GM15510 (cell line): Measurements from ENCODE around the gene FOXP1.

Experiments used
- POLR2A ChIP-seq: IDR thresholded peaks from 3 replicates; pipeline ENCODE4 v1.6.1; 2011; ENCODE audit warnings: borderline replicate concordance; ENCODE audit not compliant: insufficient read length; ENCODE audit errors: extremely low read depth

The FOXP1 gene

GRCh38 chr3:71319771-71320170 lies 263.8 kb downstream of the FOXP1 start:
- no peak for TF ChIP-seq POLR2A

- TF ChIP-seq POLR2A: no peak
Measured at GRCh38 chr3:71318458-71318827, 265.1 kb downstream of the FOXP1 start.

GRCh38 chr3:71317749-71318457 lies 265.6 kb downstream of the FOXP1 start:
- TF ChIP-seq POLR2A: no peak

- TF ChIP-seq POLR2A: no peak
Measured at GRCh38 chr3:71317140-71317539, 266.4 kb downstream of the FOXP1 start.

GRCh38 chr3:71316066-71316777 lies 267.3 kb downstream of the FOXP1 start:
- no peak for TF ChIP-seq POLR2A

GRCh38 chr3:71315431-71315830 lies 268.1 kb downstream of the FOXP1 start:
- TF ChIP-seq POLR2A: no peak

- TF ChIP-seq POLR2A: no peak
Measured at GRCh38 chr3:71313844-71314243, 269.7 kb downstream of the FOXP1 start.

GRCh38 chr3:71312461-71312860 lies 271.1 kb downstream of the FOXP1 start:
- no peak for TF ChIP-seq POLR2A

- TF ChIP-seq POLR2A: no peak
Measured at GRCh38 chr3:71311661-71312046, 271.9 kb downstream of the FOXP1 start.

GRCh38 chr3:71310980-71311660 lies 272.4 kb downstream of the FOXP1 start:
- TF ChIP-seq POLR2A: no peak

GRCh38 chr3:71310359-71310979 lies 273.1 kb downstream of the FOXP1 start:
- TF ChIP-seq POLR2A: no peak

GRCh38 chr3:71309886-71310285 lies 273.6 kb downstream of the FOXP1 start:
- TF ChIP-seq POLR2A: no peak

GRCh38 chr3:71309342-71309741 lies 274.2 kb downstream of the FOXP1 start:
- TF ChIP-seq POLR2A: no peak

- TF ChIP-seq POLR2A: no peak
Measured at GRCh38 chr3:71308836-71309235, 274.7 kb downstream of the FOXP1 start.
